Transverse colon (tissue), 4 donors: ENCODE results near the gene MYH7B. TPM values are rescaled to one million over a fixed set of nuclear protein-coding genes. Genes with fewer than 3 reads are reported as not detected.
A peak's percentile ranks its signal among the peaks of the same experiment; 100 is the strongest.

Experiments
- DNase-seq: peaks from one replicate; pipeline ENCODE4 v3.0.0-alpha.2; 2019
- H3K27ac ChIP-seq, 4 donors: fragments of 200-600 bp; sonication (generic); 2 replicates each; pipeline ENCODE4 v1.5.1; 2016 to 2018; ENCODE audit warnings: inconsistent platforms in 4 of 4
- H3K27me3 ChIP-seq: fragments of 200-600 bp; sonication (generic); 2 replicates; pipeline ENCODE4 v1.5.1; 2017; ENCODE audit warnings: inconsistent platforms
- H3K36me3 ChIP-seq, 4 donors: fragments of 200-600 bp; sonication (generic); 2 replicates each; pipeline ENCODE4 v1.5.1; 2017 to 2019; ENCODE audit warnings: inconsistent platforms in 4 of 4
- H3K4me1 ChIP-seq, 4 donors: fragments of 200-600 bp; sonication (generic); 2 replicates each; pipeline ENCODE4 v1.5.1; 2017 to 2020; ENCODE audit warnings: inconsistent platforms in 4 of 4
- H3K4me3 ChIP-seq, 4 donors: fragments of 200-600 bp; sonication (generic); 1 replicate in 1 of 4; 2 replicates in 3 of 4; pipeline versions ENCODE4 v1.5.1 to v1.6.1; 2017 to 2019; ENCODE audit warnings: inconsistent platforms in 4 of 4
- H3K9me3 ChIP-seq, 2 donors: fragments of 200-600 bp; sonication (generic); 2 replicates each; pipeline ENCODE4 v1.5.1; 2017 to 2019; ENCODE audit warnings: inconsistent platforms in 2 of 2
- EP300 ChIP-seq: sonication (generic); formaldehyde crosslinking; IDR thresholded peaks from one replicate; pipeline ENCODE4 v1.6.1; 2017; ENCODE audit warnings: antibody characterized with exemption, low read depth
- POLR2A ChIP-seq: fragments of 450-650 bp; IDR thresholded peaks from one replicate; pipeline ENCODE4 v1.6.1; 2016; ENCODE audit warnings: antibody characterized with exemption, mild to moderate bottlenecking, moderate library complexity
- POLR2AphosphoS5 ChIP-seq, 3 donors: sonication (generic); formaldehyde crosslinking; IDR thresholded peaks; one replicate each; pipeline ENCODE4 v1.6.1; 2016; ENCODE audit warnings: antibody characterized with exemption in 3 of 3
- WGBS, 2 donors: methylation state at CpG; one replicate each; pipeline ENCODE4 v1.1.5; 2018; ENCODE audit warnings: low coverage in 1 of 2; 5-methylcytosine and 5-hydroxymethylcytosine counted together
- in situ Hi-C, 4 donors: fragments of 200-750 bp; cut with MboI; loops; one replicate each; pipeline versions ENCODE4 v1.15.0 to v1.15.1; 2017; ENCODE audit warnings: low sequenced_read_pairs in 3 of 4, low pct_ligation_motif_present in 1 of 4, low pct_unique_long_range_greater_than_20kb in 1 of 4
- intact Hi-C: fragments of 100-400 bp; cut with DNase I; formaldehyde crosslinking; loops from one replicate; pipeline ENCODE4 v1.15.1; 2023; ENCODE audit warnings: low total_unique reads
- total RNA-seq, 4 donors: library from RNA; depleted of rRNA; stranded (reverse); fragments of >200 nt; gene quantifications; one replicate each; pipeline ENCODE4 v1.1.0, GENCODE V29; 2016
- TF ChIP-seq, protein P1 (sequence below), 5 experiments: fragments of 200-600 bp in 3 of 5; fragments of 450-650 bp in 2 of 5; sonication (generic) in 3 of 5; IDR thresholded peaks; 1 replicate in 2 of 5; 2 replicates in 3 of 5; pipeline ENCODE4 v1.5.1; 2016 to 2017; ENCODE audit warnings: antibody characterized with exemption in 5 of 5, inconsistent platforms in 3 of 5, mild to moderate bottlenecking in 2 of 5, moderate library complexity in 1 of 5

MYH7B gene
- total RNA-seq, 4 donors from 2014 or later: 0.20 to 0.75 (median 0.52) TPM

DNA sequence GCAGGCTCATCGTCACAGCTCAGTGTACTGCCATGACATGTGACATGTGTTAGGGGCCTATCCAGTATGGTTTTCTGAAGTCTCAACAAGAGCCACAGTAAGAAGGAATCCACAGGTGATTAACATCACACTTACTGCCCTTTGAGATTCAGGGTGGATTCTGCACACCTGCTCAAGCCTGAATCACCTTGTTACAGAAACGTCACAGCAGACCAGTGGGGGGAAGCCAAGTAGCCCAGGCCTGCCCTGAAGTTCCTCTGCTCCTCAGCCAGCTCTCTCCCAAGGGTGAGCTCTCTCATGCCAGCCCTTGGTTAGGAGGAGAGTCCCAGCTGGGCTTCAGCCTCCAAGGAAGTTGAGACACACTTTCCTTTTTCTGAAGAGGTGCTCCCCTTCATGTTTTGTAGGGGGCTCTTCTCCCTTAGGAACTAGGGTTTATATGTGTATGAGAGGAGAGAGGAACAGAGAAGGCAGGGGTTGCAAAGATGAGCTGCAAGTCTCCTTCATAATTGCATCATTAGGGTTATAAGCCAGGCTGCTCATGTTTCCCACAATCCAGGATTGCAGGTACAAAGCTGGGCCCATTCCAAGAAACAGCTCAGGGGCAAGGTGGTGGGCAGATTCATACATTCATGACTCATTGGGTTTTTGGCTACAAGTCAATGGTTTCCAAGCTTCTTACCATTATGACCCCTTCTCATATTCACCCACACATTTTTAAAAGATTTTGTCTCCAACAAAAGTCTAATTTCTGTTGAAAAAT lies 11.7 kb upstream of the MYH7B start:
- Histone ChIP-seq H3K4me3 (no peak overlapping the region), H3K4me1 (peaks cover 0 to 48% (median 23%) of the 10 kb centered on the region in 4 donors), H3K36me3 (peaks cover 0 to 19% (median 4%) of the 10 kb centered on the region in 4 donors), H3K9me3 (no peaks in the 10 kb centered on the region), H3K27ac (no peak overlapping the region), H3K27me3 (no peaks in the 10 kb centered on the region)
- intact Hi-C loops: no loop called here
- WGBS, 2 donors: 67% methylated on average over 2 of the region's 2 CpGs; no CpG with 5 or more reads in 1 of the 2 donors
- in situ Hi-C loops: no loop called here
- TF ChIP-seq POLR2A: no peak
- no peak for TF ChIP-seq EP300
- TF ChIP-seq, protein P1, sequence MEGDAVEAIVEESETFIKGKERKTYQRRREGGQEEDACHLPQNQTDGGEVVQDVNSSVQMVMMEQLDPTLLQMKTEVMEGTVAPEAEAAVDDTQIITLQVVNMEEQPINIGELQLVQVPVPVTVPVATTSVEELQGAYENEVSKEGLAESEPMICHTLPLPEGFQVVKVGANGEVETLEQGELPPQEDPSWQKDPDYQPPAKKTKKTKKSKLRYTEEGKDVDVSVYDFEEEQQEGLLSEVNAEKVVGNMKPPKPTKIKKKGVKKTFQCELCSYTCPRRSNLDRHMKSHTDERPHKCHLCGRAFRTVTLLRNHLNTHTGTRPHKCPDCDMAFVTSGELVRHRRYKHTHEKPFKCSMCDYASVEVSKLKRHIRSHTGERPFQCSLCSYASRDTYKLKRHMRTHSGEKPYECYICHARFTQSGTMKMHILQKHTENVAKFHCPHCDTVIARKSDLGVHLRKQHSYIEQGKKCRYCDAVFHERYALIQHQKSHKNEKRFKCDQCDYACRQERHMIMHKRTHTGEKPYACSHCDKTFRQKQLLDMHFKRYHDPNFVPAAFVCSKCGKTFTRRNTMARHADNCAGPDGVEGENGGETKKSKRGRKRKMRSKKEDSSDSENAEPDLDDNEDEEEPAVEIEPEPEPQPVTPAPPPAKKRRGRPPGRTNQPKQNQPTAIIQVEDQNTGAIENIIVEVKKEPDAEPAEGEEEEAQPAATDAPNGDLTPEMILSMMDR (IDR thresholded peaks at IDR 0.05): no peak
- TF ChIP-seq POLR2AphosphoS5 (IDR thresholded peaks at IDR 0.05): no peak
- no peak for DNase-seq

GRCh38 chr20:34945315-34946077 lies 10.2 kb upstream of the MYH7B start:
- TF ChIP-seq, protein P1 (IDR thresholded peaks at IDR 0.05): no peak
- TF ChIP-seq POLR2A (no peak), POLR2AphosphoS5 (IDR thresholded peaks at IDR 0.05) (peak in 2 of 3 donors; percentile 24 to 36), EP300 (no peak)
- 51 to 54% methylated on average over 5 to 7 of the region's 7 CpGs for WGBS, 2 donors
- H3K9me3 ChIP-seq: no peaks in the 10 kb centered on the region
- peaks cover 0 to 45% (median 21%) of the 10 kb centered on the region in 4 donors for H3K4me1 ChIP-seq
- no peak overlapping the region for H3K4me3 ChIP-seq
- no peaks in the 10 kb centered on the region for H3K27me3 ChIP-seq
- peak overlapping the region; percentile 78 to 90 (median 84) for H3K27ac ChIP-seq
- intact Hi-C loops: no loop called here
- peak; percentile 63 for DNase-seq
- in situ Hi-C loops: no loop called here
- H3K36me3 ChIP-seq: peaks cover 0 to 24% (median 4%) of the 10 kb centered on the region in 4 donors

DNA sequence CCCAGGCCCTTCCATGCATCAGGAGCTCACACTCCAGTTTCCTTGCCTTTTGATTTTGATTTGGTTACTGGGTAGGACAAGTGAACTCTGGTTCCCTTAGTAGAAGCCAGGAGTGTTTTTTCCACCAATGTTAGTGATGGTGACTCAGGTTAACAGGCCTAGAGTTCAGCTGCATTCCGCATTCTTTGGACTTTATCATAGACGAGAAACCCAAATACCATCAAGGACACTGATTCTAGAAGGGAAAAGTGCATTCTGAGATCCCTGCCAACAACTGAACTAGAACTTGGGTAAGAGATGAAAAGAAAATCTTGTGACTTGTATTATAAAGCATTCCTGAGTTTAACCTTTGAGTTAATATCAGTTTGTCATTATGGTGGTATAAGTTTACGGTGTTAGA lies 9.0 kb upstream of the MYH7B start:
- TF ChIP-seq POLR2AphosphoS5 (IDR thresholded peaks at IDR 0.05): no peak
- peak overlapping the region; percentile 78 to 90 (median 84) for H3K27ac ChIP-seq
- 85 to 87% methylated on average over 3 of the region's 3 CpGs for WGBS, 2 donors
- in situ Hi-C loops (no loop called here), intact Hi-C loops (no loop called here)
- H3K4me3 ChIP-seq: no peak overlapping the region
- H3K36me3 ChIP-seq: peaks cover 0 to 17% (median 4%) of the 10 kb centered on the region in 4 donors
- H3K9me3 ChIP-seq: no peaks in the 10 kb centered on the region
- peaks cover 0 to 51% (median 24%) of the 10 kb centered on the region in 4 donors for H3K4me1 ChIP-seq
- no peaks in the 10 kb centered on the region for H3K27me3 ChIP-seq
- no peak for DNase-seq

DNA sequence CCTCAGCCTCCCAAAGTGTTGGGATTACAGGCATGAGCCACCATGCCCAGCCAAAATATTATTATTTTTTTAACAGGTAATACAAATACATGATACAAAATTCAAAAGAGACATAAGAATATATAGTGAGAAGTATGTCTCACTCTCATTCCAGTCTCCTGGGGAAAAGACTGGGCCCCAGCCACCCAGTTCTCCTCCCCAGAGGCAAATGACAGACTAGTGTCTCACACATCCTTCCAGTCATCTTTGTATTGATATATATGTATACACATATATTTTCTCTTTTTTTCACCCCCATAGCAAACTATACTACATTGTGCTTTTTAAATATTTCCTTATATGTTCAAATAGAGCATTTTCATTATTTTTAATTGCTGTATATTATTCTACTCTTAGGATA lies 8.3 kb upstream of the MYH7B start:
- TF ChIP-seq POLR2AphosphoS5 (IDR thresholded peaks at IDR 0.05) (no peak), EP300 (no peak), POLR2A (no peak)
- TF ChIP-seq, protein P1 (IDR thresholded peaks at IDR 0.05): no peak
- intact Hi-C loops (no loop called here), in situ Hi-C loops (no loop called here)
- Histone ChIP-seq H3K36me3 (peaks cover 0 to 11% (median 2%) of the 10 kb centered on the region in 4 donors), H3K9me3 (no peaks in the 10 kb centered on the region), H3K4me1 (peaks cover 0 to 57% (median 24%) of the 10 kb centered on the region in 4 donors), H3K27ac (peak overlapping the region; percentile 78 to 90 (median 84)), H3K27me3 (no peaks in the 10 kb centered on the region), H3K4me3 (no peak overlapping the region)
- no peak for DNase-seq
